Stimulated activated CD4-positive, alpha-beta T cell treated with anti-CD3 and anti-CD28 coated beads, Interleukin-4, amount 100 ng/mL, for 24 hours (primary cell): ENCODE measurements around the gene SLC5A12.

ENCODE experiments used
- DNase-seq: peaks from one replicate; pipeline ENCODE4 v3.0.0-alpha.2; 2020

Gene SLC5A12, protein sequence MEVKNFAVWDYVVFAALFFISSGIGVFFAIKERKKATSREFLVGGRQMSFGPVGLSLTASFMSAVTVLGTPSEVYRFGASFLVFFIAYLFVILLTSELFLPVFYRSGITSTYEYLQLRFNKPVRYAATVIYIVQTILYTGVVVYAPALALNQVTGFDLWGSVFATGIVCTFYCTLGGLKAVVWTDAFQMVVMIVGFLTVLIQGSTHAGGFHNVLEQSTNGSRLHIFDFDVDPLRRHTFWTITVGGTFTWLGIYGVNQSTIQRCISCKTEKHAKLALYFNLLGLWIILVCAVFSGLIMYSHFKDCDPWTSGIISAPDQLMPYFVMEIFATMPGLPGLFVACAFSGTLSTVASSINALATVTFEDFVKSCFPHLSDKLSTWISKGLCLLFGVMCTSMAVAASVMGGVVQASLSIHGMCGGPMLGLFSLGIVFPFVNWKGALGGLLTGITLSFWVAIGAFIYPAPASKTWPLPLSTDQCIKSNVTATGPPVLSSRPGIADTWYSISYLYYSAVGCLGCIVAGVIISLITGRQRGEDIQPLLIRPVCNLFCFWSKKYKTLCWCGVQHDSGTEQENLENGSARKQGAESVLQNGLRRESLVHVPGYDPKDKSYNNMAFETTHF

GRCh38 chr11:26721948-26722475 lies at the start of gene SLC5A12:
TSS of gene SLC5A12 (minus strand) at chr11:26722060. CDS start at chr11:26721714, 346 bp downstream.
- no peak for DNase-seq

DNA sequence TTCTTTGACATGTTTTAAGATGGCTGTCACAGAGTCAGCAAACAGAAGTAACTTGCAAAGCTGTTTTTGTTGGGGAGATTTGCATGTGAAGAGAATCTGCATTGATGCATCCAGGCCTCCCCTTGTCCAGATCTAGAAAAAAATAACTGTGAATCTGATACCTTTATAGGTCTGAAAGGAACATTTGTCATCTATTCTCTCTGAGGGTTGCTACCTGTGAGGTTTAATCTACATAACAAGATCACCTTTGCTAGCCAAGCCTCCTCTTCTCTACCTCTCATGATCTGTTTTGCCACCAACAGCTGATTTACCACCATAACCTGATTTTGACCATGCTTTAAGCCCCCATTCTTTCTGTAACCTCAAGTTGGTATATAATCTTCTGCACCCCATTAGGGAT lies 47.2 kb upstream of the SLC5A12 start:
- no peak for DNase-seq

- DNase-seq, result no peak
These were observed 45.2 kb upstream of the SLC5A12 start for GRCh38 chr11:26767060-26767459.

DNA sequence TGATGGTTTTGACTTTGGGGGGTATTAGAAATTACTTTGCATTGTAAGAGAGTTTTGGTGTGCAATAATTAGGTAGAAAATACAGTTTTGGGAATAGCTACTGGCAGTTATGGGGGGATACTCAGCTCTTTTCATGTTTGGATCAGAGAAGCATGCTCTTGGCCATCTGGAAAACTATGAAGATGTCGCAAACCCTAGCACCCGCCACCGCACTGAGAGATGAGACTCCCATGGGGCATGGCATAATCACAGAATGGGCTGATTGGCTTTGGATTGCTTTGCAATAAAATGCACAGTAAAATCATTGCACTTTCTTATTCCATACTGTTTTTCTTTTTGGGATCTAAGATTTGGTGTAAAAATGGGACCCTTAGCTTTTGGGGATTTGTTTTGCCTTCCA lies 43.5 kb upstream of the SLC5A12 start:
- no peak for DNase-seq

DNA sequence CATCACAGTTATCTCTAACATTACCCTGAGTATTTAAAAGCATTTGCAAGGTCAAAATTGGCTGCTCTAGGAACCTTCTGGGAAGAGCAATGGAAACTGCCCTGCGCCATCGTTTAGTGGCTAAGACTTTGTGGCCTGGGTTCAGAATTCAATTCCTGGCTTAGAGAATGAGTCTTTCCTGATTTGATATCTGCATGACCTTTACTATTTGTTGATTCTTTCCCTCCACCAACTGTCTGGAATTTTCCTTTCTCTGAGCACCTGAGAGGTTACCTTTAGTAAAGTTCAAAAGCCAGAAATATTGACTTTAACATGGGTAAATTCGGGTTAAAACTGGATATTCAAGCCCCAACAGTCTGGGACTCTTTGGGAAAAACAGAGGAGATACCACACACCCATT lies 43.0 kb upstream of the SLC5A12 start:
- DNase-seq, result no peak

DNA sequence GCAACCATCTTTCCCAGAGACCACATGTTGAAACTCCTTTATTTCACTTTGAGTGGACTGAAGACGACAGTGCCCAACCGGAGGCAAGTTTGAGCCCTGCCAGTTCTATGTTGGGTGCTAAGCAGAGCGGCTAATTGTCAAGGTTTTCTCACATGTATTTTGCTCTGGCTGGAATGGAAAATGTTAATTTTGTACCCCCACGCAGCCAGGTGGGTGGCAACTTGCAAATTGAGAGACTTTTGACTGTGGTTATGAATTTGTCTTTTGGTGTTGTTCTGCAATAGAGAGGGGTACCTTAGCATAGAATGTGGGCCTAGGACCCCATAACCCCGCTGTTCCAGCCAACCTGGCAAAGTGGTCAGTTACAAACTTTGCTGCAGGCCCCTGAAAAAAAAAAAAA lies 42.5 kb upstream of the SLC5A12 start:
- DNase-seq, result no peak

DNA sequence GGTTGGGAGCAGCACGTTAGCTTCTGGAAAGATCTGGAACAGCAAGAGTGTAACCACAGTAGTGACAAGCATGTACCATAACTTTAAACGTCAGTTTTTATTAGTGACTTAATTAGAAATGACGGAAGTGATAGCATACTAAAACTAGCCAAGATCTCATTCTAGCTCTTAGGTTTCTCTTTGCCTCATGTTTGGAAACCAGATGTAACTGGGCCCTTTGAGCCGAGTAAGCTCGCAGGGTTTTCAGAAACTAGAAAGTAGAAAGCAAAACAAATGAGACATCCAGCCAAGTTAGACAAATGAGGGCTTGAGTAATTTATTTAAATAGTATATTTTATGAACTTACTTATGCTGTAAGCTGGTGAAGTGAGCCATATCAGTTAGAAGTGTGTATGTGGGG lies 40.2 kb upstream of the SLC5A12 start:
- no peak for DNase-seq

GRCh38 chr11:26761361-26761809 lies 39.5 kb upstream of the SLC5A12 start:
- DNase-seq, result no peak

DNA sequence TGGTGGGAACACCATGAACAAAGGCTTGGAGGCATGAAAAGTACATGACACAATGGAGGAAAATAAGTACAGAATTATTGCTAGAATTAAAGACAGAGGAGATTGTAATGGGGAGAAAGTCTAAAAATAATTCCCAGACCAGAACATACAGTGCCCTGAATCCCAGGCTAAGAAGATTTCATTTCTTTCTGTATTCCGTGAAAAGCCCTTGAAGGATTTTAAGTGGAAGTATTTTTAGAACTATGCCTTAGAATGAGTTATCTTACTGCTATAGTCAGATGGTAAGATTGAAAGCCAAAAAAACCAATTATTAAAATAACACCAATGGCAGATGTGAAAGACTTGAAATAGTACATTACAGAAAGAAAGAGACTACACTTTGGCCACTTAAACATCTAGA lies 36.1 kb upstream of the SLC5A12 start:
- DNase-seq, result no peak

DNA sequence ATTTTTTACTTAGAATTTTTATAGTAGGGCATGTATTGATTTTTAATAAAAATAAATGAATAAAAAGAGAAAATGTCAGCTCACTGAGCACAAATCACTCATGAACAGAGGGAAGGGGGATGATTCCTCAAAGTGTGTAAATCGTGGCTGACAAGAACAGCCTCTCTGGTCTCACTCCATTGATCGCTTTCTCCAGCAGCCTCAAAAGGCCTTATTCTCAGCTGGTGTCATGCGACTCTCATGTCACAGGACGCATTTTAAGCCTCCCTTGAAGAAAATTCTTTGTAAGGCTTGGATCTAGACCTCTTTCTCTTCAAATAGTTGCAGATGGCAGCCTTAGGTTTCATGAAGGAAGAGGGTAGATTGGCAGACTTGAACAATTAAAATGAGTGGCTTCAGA lies 33.9 kb upstream of the SLC5A12 start:
- no peak for DNase-seq

DNA sequence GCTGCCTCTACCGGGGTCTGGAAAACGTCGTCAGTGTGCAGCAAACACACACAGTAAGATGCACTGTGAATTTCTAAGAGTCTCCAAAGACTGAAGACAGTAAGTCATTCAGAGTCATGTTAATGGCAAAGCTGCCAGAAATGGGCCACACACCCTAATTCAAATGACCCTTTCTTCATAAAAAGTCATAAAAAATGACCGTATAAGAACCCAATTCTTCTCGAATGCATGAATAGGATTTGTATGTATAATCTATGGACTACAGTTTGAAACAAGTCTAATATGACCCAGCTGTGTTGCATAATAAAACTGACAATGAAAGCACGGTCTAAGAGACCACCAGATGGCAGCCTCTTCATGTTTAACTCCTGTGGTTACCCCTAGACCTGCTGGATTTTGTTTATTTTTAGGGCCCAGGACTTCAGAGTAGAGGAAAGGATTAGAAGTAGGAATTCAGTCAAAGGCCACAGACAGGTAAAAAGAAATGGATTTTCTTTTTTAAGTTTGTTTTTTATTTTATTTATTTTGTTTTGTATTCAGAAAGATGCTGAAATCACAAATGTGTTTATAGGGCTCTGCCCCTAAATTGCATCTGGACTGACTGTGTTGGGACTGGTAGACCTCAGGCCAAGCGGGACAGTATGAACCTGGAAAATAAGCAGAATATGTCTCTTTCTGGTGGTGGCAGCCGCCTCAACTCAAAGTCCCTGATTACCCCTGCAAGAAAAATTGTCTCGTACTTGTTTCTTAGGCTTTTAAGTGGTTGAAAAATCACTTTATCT lies 32.1 kb upstream of the SLC5A12 start:
- no peak for DNase-seq

DNA sequence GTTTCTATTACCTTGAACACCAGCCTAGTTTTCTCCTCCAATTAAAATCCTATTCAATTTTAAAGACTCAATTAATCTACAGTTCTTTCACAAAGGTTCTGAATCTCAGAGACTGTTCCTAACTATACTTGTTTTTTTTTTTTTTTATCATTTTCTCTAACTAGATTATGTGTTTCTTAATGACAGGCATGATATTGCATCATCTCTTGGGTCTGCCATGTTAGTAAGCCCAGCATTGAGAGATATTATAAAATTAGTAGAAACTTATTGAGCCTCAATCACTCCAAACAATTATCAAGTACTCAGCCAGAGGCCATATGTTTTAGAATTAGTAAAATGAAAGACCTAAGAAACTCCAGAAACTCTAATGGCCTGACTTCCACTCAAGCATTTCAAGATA lies 28.1 kb upstream of the SLC5A12 start:
- DNase-seq, result no peak

DNA sequence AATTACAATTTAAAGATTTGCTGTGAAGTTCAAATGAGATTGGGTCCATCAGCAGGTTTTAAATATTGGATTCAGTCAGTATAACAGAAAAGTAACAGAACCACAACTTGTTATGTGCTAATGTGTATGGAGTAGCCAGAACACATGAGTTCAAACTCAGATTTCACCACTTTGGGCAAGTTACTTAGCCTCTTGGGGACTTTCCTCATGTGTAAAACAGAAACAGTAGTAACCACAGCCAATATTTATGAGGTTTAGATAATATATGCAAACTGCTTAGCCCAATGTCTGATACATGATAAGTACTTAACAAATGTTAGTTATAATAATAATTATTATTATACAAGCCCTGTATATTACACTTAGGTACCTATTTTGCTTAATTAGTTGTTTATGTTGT lies 21.8 kb upstream of the SLC5A12 start:
- no peak for DNase-seq

DNA sequence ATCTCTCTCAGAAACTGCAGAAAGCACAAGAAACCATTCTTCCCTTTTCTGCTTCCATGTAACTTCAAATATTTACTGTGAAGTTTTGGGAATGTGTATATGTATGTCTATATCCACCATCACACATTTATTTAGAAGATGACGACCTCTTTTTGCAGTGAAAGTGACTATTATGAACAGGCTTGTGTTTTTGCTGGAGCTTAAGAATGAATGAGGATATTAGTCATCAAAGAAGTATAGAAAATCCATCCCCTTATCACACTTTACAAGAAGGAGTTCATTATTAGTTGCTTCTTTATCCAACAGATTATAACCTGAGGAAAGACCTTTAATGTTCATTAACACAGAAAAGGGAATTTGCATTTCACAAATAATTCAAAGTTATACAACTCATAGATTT lies 21.1 kb upstream of the SLC5A12 start:
- no peak for DNase-seq

- DNase-seq, result no peak
These were observed 19.2 kb upstream of the SLC5A12 start for GRCh38 chr11:26741036-26741435.

- DNase-seq, result no peak
These were observed 17.7 kb upstream of the SLC5A12 start for GRCh38 chr11:26739366-26740073.

DNA sequence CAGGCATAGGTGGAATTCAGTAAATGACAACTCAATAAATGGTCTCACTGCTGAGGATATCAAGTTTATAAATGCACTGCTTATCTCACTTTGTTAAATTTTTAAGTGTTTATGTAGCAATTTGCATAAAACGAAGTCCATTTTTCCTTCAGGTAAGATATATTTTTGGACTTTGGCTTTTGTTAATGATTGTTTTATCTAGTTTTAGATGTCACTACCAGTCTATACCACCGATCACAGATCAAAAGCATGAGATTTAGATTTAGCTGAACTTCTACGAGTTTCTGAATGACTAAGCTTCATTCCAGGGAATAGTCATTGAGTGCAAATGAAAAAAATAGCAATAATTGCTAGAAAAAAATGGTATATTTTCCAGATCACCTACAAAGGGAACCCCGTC lies 12.8 kb upstream of the SLC5A12 start:
- DNase-seq, result no peak

- DNase-seq, result no peak
These were observed 9.2 kb upstream of the SLC5A12 start for GRCh38 chr11:26731084-26731456.

GRCh38 chr11:26730414-26731083 lies 8.7 kb upstream of the SLC5A12 start:
- DNase-seq, result no peak

DNA sequence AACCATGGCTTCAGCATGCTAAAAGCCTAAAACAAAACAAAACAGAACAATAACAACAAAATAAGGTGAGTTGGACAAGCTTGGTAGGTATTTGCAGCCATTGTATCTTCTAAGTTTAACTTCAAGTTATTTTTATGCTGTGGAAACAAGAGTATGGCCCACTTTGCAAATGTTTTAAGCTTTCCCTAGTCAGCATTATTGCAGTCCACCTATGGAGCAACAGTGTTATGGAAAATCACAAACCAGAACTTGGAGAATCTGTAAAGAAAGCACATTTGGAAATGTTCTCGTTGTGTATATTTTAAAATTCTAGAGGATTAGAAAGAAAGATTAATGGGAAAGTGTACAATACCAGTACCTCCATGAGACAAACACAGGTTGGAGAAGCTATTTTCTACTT lies 7.4 kb upstream of the SLC5A12 start:
- DNase-seq, result no peak

GRCh38 chr11:26726960-26727359 lies 5.1 kb upstream of the SLC5A12 start:
- DNase-seq, result no peak

DNA sequence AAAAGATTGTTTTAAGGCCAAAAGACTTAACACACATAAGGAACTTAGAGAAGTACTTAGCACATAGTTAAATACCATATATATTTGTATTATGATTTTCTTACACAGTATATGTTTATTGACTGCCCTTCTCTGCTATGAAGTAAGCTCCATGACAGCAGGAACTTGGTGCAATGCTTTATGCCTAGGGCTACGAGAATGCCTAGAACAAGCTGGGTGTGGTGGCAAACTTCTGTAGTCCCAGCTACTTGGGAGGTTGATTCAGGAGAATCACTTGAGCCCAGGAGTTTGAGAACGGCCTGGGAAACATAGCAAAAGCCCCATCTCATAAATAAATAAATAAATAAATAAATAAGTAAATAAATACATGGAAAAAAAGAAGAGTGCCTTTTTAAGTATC lies 1.9 kb downstream of the SLC5A12 start:
- no peak for DNase-seq
